ENCODE results near the gene SMARCA2.

The SMARCA2 gene

DNA sequence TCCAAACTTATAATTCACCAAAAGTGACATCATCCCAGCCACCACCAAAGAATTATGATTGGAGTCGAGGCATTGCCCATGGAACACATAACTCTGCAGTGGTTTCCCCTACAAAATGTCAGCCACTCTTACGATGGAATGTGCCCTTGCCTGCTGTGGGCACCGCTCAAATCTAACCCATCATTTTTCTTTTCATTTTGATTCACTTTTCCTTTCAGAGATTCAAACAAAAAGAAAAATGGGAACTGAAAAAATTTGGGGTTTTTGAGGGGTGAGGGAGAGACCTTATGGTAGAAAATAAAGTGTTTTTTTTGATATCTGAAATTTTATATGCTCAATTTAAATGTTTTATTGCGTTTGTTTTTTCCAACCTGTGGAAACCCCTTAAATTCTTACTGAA lies 28.1 kb downstream of the SMARCA2 start:
- DNase-seq: no peak

DNA sequence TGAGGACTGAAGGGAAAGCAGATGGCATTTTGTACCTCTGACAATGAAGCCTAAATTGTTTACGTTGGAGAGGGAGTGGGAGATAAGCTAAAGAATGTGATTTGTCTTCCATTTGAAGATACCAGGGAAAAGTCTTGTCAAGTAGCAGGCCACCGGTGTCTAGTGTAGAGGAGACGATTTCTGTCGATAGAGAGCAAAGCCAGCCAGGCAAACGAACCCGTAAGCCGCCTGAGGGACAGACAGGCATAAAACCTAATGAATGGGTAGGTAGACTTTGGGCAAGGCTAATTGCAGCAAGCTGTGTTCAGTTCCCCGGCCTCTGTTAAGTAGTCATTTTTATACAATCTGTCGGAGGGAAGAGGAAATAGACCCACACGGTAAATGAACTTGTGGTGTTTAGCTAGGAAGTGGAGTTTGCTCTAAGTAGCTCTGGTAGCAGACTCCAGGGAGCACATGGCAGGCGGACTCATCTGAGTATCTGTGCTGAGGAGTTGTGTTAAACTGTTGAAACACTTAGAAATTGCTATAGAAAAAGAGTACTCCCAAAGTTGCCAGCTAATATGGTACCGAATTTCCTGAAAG lies 28.8 kb downstream of the SMARCA2 start:
- DNase-seq: no peak

- DNase-seq: no peak
Observed at GRCh38 chr9:2047144-2047671, 32.1 kb downstream of the SMARCA2 start.

GRCh38 chr9:2047916-2048315 lies 32.8 kb downstream of the SMARCA2 start:
- no peak for DNase-seq

DNA sequence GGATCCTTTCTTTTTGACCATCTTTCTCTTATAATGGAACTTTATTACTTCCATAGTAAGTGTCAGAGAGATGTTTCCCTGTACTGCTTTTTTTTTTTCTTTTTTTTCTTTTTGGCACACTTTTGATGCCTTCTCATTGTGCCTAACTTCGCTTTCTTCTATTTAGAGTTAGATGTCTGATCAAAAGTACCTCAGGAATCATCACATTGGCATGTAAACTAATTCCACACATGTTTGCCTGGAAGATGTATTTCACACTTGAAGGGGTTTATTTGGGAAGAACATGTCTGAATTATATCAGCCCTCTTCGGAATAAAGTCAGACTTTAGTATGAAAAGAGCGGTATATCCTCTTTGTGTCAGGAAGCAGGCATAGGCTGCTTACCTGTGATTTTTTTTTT lies 35.1 kb downstream of the SMARCA2 start:
- no peak for DNase-seq

- DNase-seq: no peak
Observed at GRCh38 chr9:2053883-2054845, 39.0 kb downstream of the SMARCA2 start.

DNA sequence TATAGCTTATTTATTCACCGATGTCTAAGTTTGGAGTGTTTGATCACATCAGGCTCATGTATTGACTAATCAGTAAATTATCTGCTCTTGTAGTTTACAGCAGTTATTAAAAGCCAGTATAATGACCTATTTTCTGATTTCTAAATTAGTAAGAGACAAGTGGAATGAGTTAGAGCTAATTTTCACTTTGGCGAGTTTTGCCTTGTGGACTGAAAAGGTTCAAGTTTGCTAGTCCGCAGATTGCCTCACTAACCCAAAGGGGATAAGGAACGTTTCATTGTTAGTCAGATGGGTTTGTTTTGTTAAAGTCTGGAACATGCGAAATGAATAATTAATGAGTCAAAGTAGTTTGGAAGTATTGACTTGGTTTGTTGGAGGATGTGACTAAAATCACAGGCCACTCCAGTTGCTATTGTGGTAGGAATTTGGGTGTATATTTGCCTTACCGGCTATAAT lies 40.1 kb downstream of the SMARCA2 start:
- no peak for DNase-seq

DNA sequence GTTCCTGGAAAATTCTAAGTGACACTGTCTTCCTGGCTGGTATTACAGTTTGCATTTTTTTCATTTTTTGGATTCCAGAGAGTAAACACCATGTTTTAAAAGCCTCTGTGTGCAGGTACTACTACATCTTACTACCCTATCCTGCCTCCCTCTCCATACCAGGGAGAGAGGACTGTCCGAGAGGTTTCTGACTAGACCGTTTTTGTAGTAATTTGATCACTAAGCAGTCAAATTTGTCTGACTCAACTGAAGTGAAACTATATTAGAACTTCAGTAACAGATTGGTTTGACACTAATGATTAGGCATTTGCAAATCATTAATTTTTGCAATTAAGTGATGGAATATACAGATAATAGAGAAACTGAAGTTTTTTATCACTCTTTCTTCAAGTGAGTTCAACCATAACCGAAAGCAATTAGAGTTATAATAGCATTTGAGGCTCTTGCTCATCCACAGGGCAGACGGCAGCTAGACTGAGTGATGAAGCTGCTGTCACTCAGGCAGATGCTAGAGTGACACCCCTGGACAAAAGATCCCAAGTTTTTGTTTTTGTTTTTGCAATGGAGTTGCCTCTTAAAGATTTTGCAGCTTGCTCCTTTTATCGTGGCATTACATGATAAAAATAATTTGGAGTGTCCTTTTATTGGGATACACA lies 44.3 kb downstream of the SMARCA2 start:
- no peak for DNase-seq

- no peak for DNase-seq
Observed at GRCh38 chr9:2060424-2060823, 45.3 kb downstream of the SMARCA2 start.

- no peak for DNase-seq
Observed at GRCh38 chr9:2065704-2066103, 50.6 kb downstream of the SMARCA2 start.

GRCh38 chr9:2066312-2067273 lies 51.4 kb downstream of the SMARCA2 start:
- no peak for DNase-seq

GRCh38 chr9:2072752-2073405 lies 57.7 kb downstream of the SMARCA2 start:
- no peak for DNase-seq

GRCh38 chr9:2082772-2083171 lies 67.6 kb downstream of the SMARCA2 start:
- DNase-seq: no peak

- DNase-seq: no peak
Observed at GRCh38 chr9:2083479-2083878, 68.3 kb downstream of the SMARCA2 start.

DNA sequence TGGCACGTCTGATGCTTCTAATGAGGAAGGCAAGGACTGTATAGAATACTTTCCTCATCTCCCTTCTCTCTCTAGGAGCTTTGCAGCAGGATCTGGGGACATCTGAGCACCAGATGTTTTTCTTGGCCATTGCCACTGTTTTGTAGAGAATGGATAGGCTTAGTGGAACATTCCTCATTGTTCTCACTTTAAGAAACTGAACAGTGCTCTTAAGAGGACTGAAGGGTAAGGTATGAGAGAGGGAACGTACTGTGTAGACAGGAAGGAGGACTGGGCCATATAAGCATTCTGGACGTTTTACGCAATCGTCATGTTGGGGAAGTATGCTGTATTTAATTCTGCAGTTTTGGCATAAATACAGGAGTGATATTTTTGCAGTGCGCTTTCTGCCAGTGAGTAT lies 70.6 kb downstream of the SMARCA2 start:
- no peak for DNase-seq

DNA sequence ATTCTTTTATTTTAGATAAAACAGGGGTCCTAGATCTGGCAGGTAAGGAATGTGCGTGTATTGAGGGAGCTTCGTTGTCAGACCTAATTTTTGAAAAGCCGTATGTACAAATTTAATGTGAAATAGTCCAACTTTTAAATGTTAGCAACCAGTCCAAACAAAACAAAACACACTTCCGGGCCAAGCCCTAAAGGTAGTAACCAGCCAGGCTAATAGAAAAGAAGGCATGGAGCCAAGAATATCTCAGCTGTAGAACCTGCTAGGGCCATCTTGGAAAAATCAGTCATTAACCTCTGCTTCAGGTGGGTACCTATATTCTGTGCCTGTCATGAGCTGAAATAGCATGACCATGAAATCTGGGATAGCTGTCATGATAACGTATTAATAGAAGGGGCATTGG lies 71.0 kb downstream of the SMARCA2 start:
- DNase-seq: no peak

DNA sequence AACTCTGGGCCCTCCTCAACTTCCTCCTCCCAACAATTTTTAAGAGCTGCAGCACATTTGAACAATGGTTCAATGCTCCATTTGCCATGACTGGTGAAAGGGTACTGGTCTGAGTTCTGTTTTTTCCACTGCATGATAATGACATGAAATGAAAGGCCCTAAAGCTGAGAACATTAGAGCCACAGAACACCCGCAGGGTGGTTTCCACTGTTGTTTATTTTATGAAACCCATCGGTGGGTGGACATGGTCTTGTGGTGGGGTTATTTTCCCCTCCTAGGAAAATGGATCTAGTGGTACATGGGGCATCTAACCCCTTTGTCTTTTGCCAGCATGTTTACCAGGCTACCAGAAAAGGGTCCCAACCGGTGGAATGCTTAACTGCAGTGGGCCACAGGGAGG lies 71.8 kb downstream of the SMARCA2 start:
- no peak for DNase-seq

DNA sequence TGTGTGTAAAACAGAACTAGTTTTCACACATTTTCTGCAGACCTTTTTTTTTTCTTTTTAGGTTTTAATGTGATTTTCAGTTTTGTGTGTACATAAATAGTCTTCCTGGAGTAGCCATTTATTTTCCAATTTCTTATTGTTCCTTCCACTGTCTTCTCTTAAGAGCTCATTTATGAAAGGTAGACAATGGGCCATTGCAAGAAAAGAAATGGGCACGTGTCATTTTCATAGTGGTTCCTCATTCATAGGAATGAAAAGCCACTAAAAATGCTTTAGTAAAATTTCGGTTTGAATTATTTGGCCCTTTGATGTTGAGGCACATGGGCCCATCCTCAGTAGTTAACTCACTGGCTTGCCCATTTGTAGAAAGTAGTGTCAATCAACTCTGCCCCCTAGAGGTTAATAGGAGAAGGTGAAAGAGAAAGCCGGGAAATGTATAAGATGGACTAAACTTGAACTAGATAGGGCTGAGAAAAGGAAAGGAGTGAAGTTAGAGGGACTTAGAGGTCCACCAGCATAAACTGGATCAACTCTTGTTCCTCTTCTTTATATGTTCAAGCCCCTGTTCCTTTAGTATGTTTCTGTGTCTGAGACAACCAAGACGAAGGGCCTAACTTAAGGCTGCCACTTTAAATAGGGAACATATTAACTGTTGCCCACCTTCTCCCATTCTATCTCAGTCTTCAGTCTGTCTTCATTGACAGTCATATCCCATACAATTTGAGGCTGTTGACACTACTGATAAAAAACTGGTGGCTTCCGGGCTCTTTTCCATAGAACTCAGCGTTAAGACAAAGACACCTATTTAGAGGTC lies 72.6 kb downstream of the SMARCA2 start:
- no peak for DNase-seq

DNA sequence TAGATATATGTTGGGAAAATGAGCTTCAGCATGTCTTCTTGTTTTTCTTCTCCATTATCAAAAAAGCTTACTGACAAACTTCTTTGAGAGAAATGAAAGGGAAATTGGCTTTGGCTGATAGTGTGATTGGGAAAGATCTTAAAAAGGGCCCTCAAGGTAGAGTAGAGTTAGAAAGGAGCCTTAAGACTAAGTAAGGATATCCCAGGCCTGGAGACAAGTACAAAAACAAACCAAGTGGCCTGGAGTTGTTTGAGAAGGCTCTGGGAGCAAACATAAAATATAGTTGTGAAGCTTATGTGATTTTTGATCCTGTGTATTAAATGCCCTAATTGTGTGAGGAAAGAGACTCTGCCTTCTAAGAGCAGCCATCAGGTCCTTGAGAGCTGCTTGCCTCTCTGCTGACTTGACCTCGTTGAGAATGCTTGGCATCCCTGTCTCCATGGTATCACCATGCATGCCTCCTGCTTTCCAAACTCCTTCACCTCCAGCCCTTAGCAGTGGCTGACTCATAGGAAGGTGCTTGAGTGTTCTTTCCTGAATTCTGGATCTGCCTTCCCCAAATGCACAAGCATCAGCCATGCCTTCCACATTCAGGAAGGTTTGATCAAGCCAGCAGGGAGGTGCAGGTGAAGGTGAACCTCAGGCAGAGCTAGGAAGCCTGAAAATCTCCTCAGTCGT lies 78.9 kb downstream of the SMARCA2 start:
- no peak for DNase-seq

DNA sequence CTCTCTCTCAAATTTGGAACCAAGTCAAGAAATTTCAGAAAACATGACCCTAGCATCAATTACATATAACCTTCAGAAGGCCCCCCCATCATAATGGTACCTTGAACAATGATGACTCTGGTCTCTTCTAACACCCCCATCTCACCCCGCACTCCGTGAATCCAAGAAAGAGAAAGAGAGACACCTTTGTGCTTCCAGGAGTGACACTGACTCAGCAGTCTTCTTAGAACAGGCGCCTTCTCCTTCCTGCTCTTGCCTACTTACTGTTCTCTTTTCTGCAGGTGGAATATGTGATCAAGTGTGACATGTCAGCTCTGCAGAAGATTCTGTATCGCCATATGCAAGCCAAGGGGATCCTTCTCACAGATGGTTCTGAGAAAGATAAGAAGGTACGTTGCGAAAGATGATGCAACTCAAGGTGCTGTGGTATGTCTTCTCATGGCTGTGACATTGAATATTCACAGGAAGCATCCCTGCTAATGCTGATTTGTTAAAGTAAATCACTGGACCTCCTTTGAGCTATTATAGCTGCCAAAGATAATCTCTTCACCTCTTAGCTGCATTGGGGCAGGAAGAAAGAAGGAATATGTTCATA lies 81.3 kb downstream of the SMARCA2 start:
- no peak for DNase-seq
